H9 (cell line): ENCODE results near the gene PTPRK. TPM values are rescaled to one million over a fixed set of nuclear protein-coding genes. Genes with fewer than 3 reads are reported as not detected.

Experiments used
- DNase-seq: peaks from one replicate; pipeline ENCODE4 v3.0.0-alpha.2; 2017
- H2AFZ ChIP-seq: one replicate; pipeline ENCODE4 v1.6.1; 2013; ENCODE audit warnings: mild to moderate bottlenecking, low read length, control low read depth, moderate library complexity
- H2AK5ac ChIP-seq: 2 replicates; pipeline ENCODE4 v1.6.1; 2013; ENCODE audit warnings: low read length, control low read depth, mixed read lengths; ENCODE audit not compliant: insufficient read length
- H2BK120ac ChIP-seq: one replicate; pipeline ENCODE4 v1.6.1; 2013; ENCODE audit warnings: low read depth, mild to moderate bottlenecking, low read length, control low read depth, inconsistent platforms; ENCODE audit not compliant: poor library complexity, severe bottlenecking
- H2BK12ac ChIP-seq: 2 replicates; pipeline ENCODE4 v1.6.1; 2013; ENCODE audit warnings: low read length, control low read depth, mixed read lengths, low read depth; ENCODE audit not compliant: insufficient read length
- H2BK15ac ChIP-seq: 2 replicates; pipeline ENCODE4 v1.6.1; 2013; ENCODE audit warnings: low read depth, low read length, control low read depth
- H2BK20ac ChIP-seq: one replicate; pipeline ENCODE4 v1.6.1; 2013; ENCODE audit warnings: low read depth, mild to moderate bottlenecking, low read length, control low read depth, inconsistent platforms; ENCODE audit not compliant: poor library complexity, severe bottlenecking
- H2BK5ac ChIP-seq: 2 replicates; pipeline ENCODE4 v1.6.1; 2013; ENCODE audit warnings: low read length, control low read depth, mixed read lengths; ENCODE audit not compliant: insufficient read length
- H3K14ac ChIP-seq: 2 replicates; pipeline ENCODE4 v1.6.1; 2013; ENCODE audit warnings: low read length, control low read depth; ENCODE audit not compliant: insufficient read depth
- H3K18ac ChIP-seq: 2 replicates; pipeline ENCODE4 v1.6.1; 2013; ENCODE audit warnings: low read depth, mild to moderate bottlenecking, mixed read lengths, low read length, control low read depth; ENCODE audit not compliant: insufficient read length
- H3K23ac ChIP-seq: 2 replicates; pipeline ENCODE4 v1.6.1; 2013; ENCODE audit warnings: low read length, control low read depth, mixed read lengths, low read depth; ENCODE audit not compliant: insufficient read length
- H3K23me2 ChIP-seq: 2 replicates; pipeline ENCODE4 v1.6.1; 2013; ENCODE audit warnings: low read depth, mild to moderate bottlenecking, mixed read lengths, low read length, control low read depth; ENCODE audit not compliant: insufficient read length, poor library complexity, severe bottlenecking
- H3K27ac ChIP-seq: 2 replicates; pipeline ENCODE4 v1.5.1; 2013; ENCODE audit warnings: low read length, control low read depth, mixed read lengths, low read depth; ENCODE audit not compliant: insufficient read length
- H3K27me3 ChIP-seq: 2 replicates; pipeline ENCODE4 v1.6.1; 2013; ENCODE audit warnings: low read length, control low read depth, inconsistent platforms; ENCODE audit not compliant: insufficient read depth
- H3K4ac ChIP-seq: 2 replicates; pipeline ENCODE4 v1.6.1; 2013; ENCODE audit warnings: low read depth, mild to moderate bottlenecking, control low read depth, inconsistent platforms, low read length, moderate library complexity
- H3K4me1 ChIP-seq: 2 replicates; pipeline ENCODE4 v1.6.1; 2013; ENCODE audit warnings: low read length, control low read depth, inconsistent platforms; ENCODE audit not compliant: insufficient read depth
- H3K4me2 ChIP-seq: 2 replicates; pipeline ENCODE4 v1.6.1; 2013; ENCODE audit warnings: low read length, control low read depth, mixed read lengths; ENCODE audit not compliant: insufficient read length, insufficient read depth
- H3K56ac ChIP-seq: 2 replicates; pipeline ENCODE4 v1.6.1; 2013; ENCODE audit warnings: low read depth, mild to moderate bottlenecking, mixed read lengths, low read length, control low read depth; ENCODE audit not compliant: insufficient read length
- H3K79me1 ChIP-seq: 2 replicates; pipeline ENCODE4 v1.6.1; 2013; ENCODE audit warnings: low read depth, mild to moderate bottlenecking, moderate library complexity, low read length, control low read depth, inconsistent platforms; ENCODE audit not compliant: insufficient read depth, poor library complexity, severe bottlenecking
- H3K79me2 ChIP-seq: 2 replicates; pipeline ENCODE4 v1.6.1; 2013; ENCODE audit warnings: low read length, control low read depth, inconsistent platforms; ENCODE audit not compliant: insufficient read depth
- H3K9ac ChIP-seq: 2 replicates; pipeline ENCODE4 v1.6.1; 2013; ENCODE audit warnings: low read length, control low read depth, mixed read lengths; ENCODE audit not compliant: insufficient read length; ENCODE audit errors: extremely low read depth
- H3K9me3 ChIP-seq: one replicate; pipeline ENCODE4 v1.6.1; 2013; ENCODE audit warnings: low read depth, low read length, inconsistent platforms; ENCODE audit not compliant: control insufficient read depth
- H3T11ph ChIP-seq: one replicate; pipeline ENCODE4 v1.6.1; 2013; ENCODE audit warnings: mild to moderate bottlenecking, low read length, control low read depth, inconsistent platforms
- H4K20me1 ChIP-seq: one replicate; pipeline ENCODE4 v1.6.1; 2013; ENCODE audit not compliant: control insufficient read depth, insufficient read length, insufficient read depth
- H4K5ac ChIP-seq: 2 replicates; pipeline ENCODE4 v1.6.1; 2013; ENCODE audit warnings: low read depth, mild to moderate bottlenecking, mixed read lengths, low read length, control low read depth; ENCODE audit not compliant: insufficient read length
- H4K8ac ChIP-seq: replicated peaks from 2 replicates; pipeline ENCODE4 v1.6.1; 2013; ENCODE audit warnings: low read length, control low read depth, mixed read lengths, low read depth; ENCODE audit not compliant: insufficient read length
- H4K91ac ChIP-seq: 2 replicates; pipeline ENCODE4 v1.6.1; 2013; ENCODE audit warnings: low read depth, mild to moderate bottlenecking, moderate library complexity, mixed read lengths, low read length, control low read depth; ENCODE audit not compliant: insufficient read length
- H3K27ac Mint-ChIP-seq, 3 experiments: 2 replicates in 2 of 3; 3 replicates in 1 of 3; pipeline ENCODE4 v1.8.0; 2020 to 2021; ENCODE audit warnings: mixed read lengths in 3 of 3, mild to moderate bottlenecking in 1 of 3, moderate library complexity in 1 of 3
- H3K27me3 Mint-ChIP-seq: 2 replicates; pipeline ENCODE4 v1.8.0; 2021; ENCODE audit warnings: low read depth, mild to moderate bottlenecking, moderate library complexity, mixed read lengths
- H3K36me3 Mint-ChIP-seq, 3 experiments: 2 replicates in 2 of 3; 3 replicates in 1 of 3; pipeline ENCODE4 v1.8.0; 2020 to 2021; ENCODE audit warnings: low read depth in 3 of 3, mixed read lengths in 3 of 3; ENCODE audit not compliant: insufficient read depth in 1 of 3
- H3K4me1 Mint-ChIP-seq, 2 experiments: 2 replicates each; pipeline ENCODE4 v1.8.0; 2020; ENCODE audit warnings: mixed read lengths in 2 of 2
- H3K4me3 Mint-ChIP-seq, 2 experiments: 2 replicates in 1 of 2; 3 replicates in 1 of 2; pipeline ENCODE4 v1.8.0; 2020 to 2021; ENCODE audit warnings: mild to moderate bottlenecking in 2 of 2, mixed read lengths in 2 of 2, moderate library complexity in 1 of 2
- H3K9me3 Mint-ChIP-seq, 2 experiments: 2 replicates in 1 of 2; 3 replicates in 1 of 2; pipeline ENCODE4 v1.8.0; 2020; ENCODE audit warnings: mild to moderate bottlenecking in 2 of 2, mixed read lengths in 2 of 2, moderate library complexity in 1 of 2
- CTCF ChIP-seq: fragments of 200-600 bp; sonication (generic); conservative IDR thresholded peaks from 3 replicates; pipeline ENCODE4 v1.8.0; 2021; ENCODE audit warnings: antibody characterized with exemption, mild to moderate bottlenecking
- total RNA-seq: library from RNA; stranded (reverse); gene quantifications from 2 replicates; pipeline ENCODE4 v1.2.1, GENCODE V29; 2021

PTPRK gene
- total RNA-seq, 1 experiment from 2014 or later = 47.9 TPM

GRCh38 chr6:128135325-128135724 lies 385.1 kb downstream of the PTPRK start:
- peak overlapping the region in 1 of 3 experiments; percentile 74; a peak in 1 of 7 replicates for H3K27ac Mint-ChIP-seq
- peaks cover 0 to 2% of the 10 kb centered on the region in 2 experiments; a peak in 2 of 4 replicates for H3K4me1 Mint-ChIP-seq
- Histone ChIP-seq H3K9me3 (no peaks in the 10 kb centered on the region), H3K23ac (no peak overlapping the region), H2BK12ac (no peak overlapping the region), H3K27ac (no peak overlapping the region), H3K4ac (no peak overlapping the region), H2BK120ac (no peak overlapping the region), H2BK15ac (no peak overlapping the region), H3K79me1 (no peaks in the 10 kb centered on the region), H3K14ac (no peak overlapping the region), H2BK20ac (no peak overlapping the region), H3K79me2 (no peaks in the 10 kb centered on the region; the same call in 1 of the 2 replicates), H2BK5ac (no peak overlapping the region), H2AK5ac (no peak overlapping the region), H4K8ac (no peak overlapping the region), H2AFZ (no peak overlapping the region), H3K4me2 (no peak overlapping the region), H4K5ac (no peak overlapping the region), H3K27me3 (no peaks in the 10 kb centered on the region), H3T11ph (no peak overlapping the region), H3K23me2 (no peaks in the 10 kb centered on the region), H4K20me1 (no peaks in the 10 kb centered on the region), H3K4me1 (no peaks in the 10 kb centered on the region), H3K18ac (no peak overlapping the region), H3K9ac (no peak overlapping the region), H4K91ac (no peak overlapping the region), H3K56ac (no peak overlapping the region)
- no peak for TF ChIP-seq CTCF
- H3K9me3 Mint-ChIP-seq = no peaks in the 10 kb centered on the region
- no peaks in the 10 kb centered on the region for H3K27me3 Mint-ChIP-seq
- DNase-seq = no peak
- H3K36me3 Mint-ChIP-seq = no peaks in the 10 kb centered on the region
- H3K4me3 Mint-ChIP-seq = no peak overlapping the region
